ENCODE results near the gene EFL1. TPM values are rescaled to one million over a fixed set of nuclear protein-coding genes. Genes with fewer than 3 reads are reported as not detected.
A peak's percentile ranks its signal among the peaks of the same experiment; 100 is the strongest.

Gene EFL1
- total and polyA plus RNA-seq, 9 of the 15 experiments (the other 6 are each of a cell fraction or from before 2014, with no cell fraction given) = 4.8 to 32.5 (median 16.9) TPM

DNA sequence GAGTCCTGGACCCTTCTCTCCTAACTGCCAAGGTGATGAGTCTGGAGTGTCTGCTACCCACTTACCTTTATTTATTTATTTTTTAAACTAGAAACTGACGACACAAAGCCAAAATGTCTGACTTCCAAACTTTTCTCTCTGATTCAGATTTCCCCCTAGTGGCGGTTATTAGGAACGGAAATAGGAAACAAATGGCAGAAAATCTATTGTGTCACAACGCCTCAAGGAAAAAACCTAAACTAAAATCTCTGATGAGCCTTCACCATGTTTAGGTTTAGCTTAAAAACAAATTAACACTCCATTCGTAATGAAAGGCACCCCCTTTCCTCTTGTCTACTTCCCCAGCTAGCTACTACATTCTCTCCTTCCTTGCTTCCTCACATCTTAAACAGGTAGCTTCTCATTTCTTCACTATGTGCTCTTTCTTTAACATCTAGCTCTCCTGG lies 122.7 kb downstream of the EFL1 start (continued):
- TF ChIP-seq, protein P1, sequence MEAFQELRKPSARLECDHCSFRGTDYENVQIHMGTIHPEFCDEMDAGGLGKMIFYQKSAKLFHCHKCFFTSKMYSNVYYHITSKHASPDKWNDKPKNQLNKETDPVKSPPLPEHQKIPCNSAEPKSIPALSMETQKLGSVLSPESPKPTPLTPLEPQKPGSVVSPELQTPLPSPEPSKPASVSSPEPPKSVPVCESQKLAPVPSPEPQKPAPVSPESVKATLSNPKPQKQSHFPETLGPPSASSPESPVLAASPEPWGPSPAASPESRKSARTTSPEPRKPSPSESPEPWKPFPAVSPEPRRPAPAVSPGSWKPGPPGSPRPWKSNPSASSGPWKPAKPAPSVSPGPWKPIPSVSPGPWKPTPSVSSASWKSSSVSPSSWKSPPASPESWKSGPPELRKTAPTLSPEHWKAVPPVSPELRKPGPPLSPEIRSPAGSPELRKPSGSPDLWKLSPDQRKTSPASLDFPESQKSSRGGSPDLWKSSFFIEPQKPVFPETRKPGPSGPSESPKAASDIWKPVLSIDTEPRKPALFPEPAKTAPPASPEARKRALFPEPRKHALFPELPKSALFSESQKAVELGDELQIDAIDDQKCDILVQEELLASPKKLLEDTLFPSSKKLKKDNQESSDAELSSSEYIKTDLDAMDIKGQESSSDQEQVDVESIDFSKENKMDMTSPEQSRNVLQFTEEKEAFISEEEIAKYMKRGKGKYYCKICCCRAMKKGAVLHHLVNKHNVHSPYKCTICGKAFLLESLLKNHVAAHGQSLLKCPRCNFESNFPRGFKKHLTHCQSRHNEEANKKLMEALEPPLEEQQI (IDR thresholded peaks at IDR 0.05) = no peak
- no peak for TF ChIP-seq ZNF584 (CRISPR knock-in tag; IDR thresholded peaks at IDR 0.05; ENCODE audit: low read depth)
- TF ChIP-seq SIN3A (IDR thresholded peaks at IDR 0.05; ENCODE audit: borderline replicate concordance in 2 of 2, control insufficient read depth in 1 of 2, low read depth in 2 of 2, low read length in 2 of 2) = no peak
- no peak for TF ChIP-seq SRSF1 (IDR thresholded peaks at IDR 0.05; ENCODE audit: low read depth, low read length)
- TF ChIP-seq RNF2 (IDR thresholded peaks at IDR 0.05) = no peak
- TF ChIP-seq RAD21 (CRISPR knock-in tag; conservative IDR thresholded peaks at IDR 0.05 in 1 of 2, IDR thresholded peaks at IDR 0.05 in 1 of 2) = peak; percentile 51 to 63; a peak in 3 of 4 replicates
- TF ChIP-seq RBM14 (IDR thresholded peaks at IDR 0.05; ENCODE audit: borderline replicate concordance, insufficient read depth, low read depth, low read length) = no peak
- no peak for TF ChIP-seq ZNF197 (CRISPR knock-in tag; IDR thresholded peaks at IDR 0.05; ENCODE audit: low read depth)
- no peak for TF ChIP-seq SRSF3 (IDR thresholded peaks at IDR 0.05; ENCODE audit: insufficient read depth, low read length)
- TF ChIP-seq CEBPG (CRISPR knock-in tag; IDR thresholded peaks at IDR 0.05) = no peak
- TF ChIP-seq CEBPG (tag; conservative IDR thresholded peaks at IDR 0.05 in 1 of 2, IDR thresholded peaks at IDR 0.05 in 1 of 2) = peak in 1 of 2 experiments; percentile 20; a peak in 1 of 4 replicates
- TF ChIP-seq ERF (CRISPR knock-in tag; IDR thresholded peaks at IDR 0.05) = no peak
- TF ChIP-seq SMC3 (conservative IDR thresholded peaks at IDR 0.05; ENCODE audit: insufficient read depth, low read depth, low read length) = peak; percentile 25; the same call in 1 of the 2 replicates
- no peak for TF ChIP-seq TRIM24 (IDR thresholded peaks at IDR 0.05)
- TF ChIP-seq NCOA2 (IDR thresholded peaks at IDR 0.05; ENCODE audit: partially characterized antibody in 2 of 2) = no peak
- TF ChIP-seq JUNB (CRISPR knock-in tag; conservative IDR thresholded peaks at IDR 0.05) = no peak
- TF ChIP-seq KLF16 (IDR thresholded peaks at IDR 0.05) = peak; percentile 17; the same call in 1 of the 2 replicates
- no peak for TF ChIP-seq KDM4B (IDR thresholded peaks at IDR 0.05; ENCODE audit: borderline replicate concordance in 2 of 2, low read depth in 1 of 2)
- TF ChIP-seq, protein P2, sequence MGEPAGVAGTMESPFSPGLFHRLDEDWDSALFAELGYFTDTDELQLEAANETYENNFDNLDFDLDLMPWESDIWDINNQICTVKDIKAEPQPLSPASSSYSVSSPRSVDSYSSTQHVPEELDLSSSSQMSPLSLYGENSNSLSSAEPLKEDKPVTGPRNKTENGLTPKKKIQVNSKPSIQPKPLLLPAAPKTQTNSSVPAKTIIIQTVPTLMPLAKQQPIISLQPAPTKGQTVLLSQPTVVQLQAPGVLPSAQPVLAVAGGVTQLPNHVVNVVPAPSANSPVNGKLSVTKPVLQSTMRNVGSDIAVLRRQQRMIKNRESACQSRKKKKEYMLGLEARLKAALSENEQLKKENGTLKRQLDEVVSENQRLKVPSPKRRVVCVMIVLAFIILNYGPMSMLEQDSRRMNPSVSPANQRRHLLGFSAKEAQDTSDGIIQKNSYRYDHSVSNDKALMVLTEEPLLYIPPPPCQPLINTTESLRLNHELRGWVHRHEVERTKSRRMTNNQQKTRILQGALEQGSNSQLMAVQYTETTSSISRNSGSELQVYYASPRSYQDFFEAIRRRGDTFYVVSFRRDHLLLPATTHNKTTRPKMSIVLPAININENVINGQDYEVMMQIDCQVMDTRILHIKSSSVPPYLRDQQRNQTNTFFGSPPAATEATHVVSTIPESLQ (CRISPR knock-in tag; IDR thresholded peaks at IDR 0.05) = no peak; the same call in 1 of the 2 replicates
- peak in 1 of 3 experiments; percentile 50 for TF ChIP-seq YY1 (IDR thresholded peaks at IDR 0.05; ENCODE audit: borderline replicate concordance in 1 of 3, control insufficient read depth in 1 of 3, extremely low read depth in 1 of 3, insufficient read depth in 3 of 3, insufficient read length in 1 of 3, insufficient replicate concordance in 2 of 3, low read depth in 1 of 3, low read length in 2 of 3)
- TF ChIP-seq FOXK2 (conservative IDR thresholded peaks at IDR 0.05 in 1 of 2, IDR thresholded peaks at IDR 0.05 in 1 of 2; ENCODE audit: low read depth in 2 of 2) = 0 out of 4 replicates have a peak, but pooled peaks of 1 of the 2 experiments have one; percentile 12

All from K562 (cell line).